D721Med (cell line): Measurements from ENCODE around the gene RPP25L.

Experiments used
- DNase-seq: peaks from one replicate; pipeline ENCODE4 v3.0.0; 2011; ENCODE audit warnings: low spot score; ENCODE audit not compliant: insufficient read length
- FAIRE-seq: peaks from 2 replicates; lab custom pipeline; 2011; peaks lifted over from hg19 to GRCh38; lab: Jason Lieb, UNC
- CTCF ChIP-seq: IDR thresholded peaks from 2 replicates; pipeline ENCODE4 v1.5.1; 2012; ENCODE audit warnings: mild to moderate bottlenecking, control low read depth; ENCODE audit not compliant: insufficient read depth; ENCODE audit errors: missing control alignments

The RPP25L gene

GRCh38 chr9:34653151-34654072 is 41.5 kb upstream of the RPP25L start:
- FAIRE-seq (no peak), DNase-seq (no peak)
- TF ChIP-seq CTCF, result no peak

DNA sequence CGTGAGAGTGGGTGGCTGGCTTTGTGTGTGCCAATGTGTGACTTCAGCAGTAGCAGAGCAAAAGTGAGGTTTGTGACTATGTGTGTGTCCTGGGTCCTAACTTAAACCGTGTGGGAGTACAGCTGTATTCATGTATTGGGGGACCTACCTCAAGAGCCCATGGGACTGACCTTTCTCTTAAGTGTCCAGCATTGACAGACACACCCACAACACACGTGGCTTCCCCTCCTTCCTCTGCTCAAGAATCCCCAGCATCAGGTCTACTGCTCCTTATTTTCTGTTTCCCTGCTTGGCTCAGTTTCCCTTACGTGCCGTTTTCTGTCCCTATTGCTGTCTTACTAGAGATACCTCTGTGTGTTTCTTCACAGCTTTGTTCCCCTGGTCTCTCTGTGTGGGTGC is 40.7 kb upstream of the RPP25L start:
- no peak for FAIRE-seq
- no peak for DNase-seq

GRCh38 chr9:34651876-34652601 is 40.1 kb upstream of the RPP25L start, which contains the start of gene IL11RA:
IL11RA (plus strand) TSS chr9:34652185; CDS start chr9:34655218, 3,033 bp downstream.
- no peak for TF ChIP-seq CTCF
- DNase-seq (no peak), FAIRE-seq (no peak)

More for the DNA sequence above, 40.7 kb upstream of the RPP25L start:
- TF ChIP-seq CTCF, result no peak

DNA sequence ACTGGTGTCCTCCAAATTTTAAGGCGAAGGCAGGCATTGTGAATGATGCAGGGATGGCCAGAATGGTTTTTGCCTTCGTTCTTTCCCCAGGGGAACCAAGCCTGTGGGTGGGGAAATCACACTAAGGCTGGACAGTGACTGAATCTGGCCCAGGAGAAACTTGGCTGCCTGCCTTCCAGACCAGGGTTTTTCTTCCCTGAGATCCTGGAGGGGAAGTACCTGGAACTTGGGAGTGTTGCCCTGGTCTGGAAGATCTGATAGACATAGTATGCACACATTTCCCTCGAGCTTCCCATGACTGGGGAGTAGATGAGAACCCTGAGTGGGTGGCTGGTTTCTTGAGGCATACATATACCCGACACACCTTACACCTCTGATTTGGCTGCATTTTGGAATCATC is 39.4 kb upstream of the RPP25L start:
- no peak for DNase-seq
- no peak for FAIRE-seq
- no peak for TF ChIP-seq CTCF

GRCh38 chr9:34650816-34651215 is 38.9 kb upstream of the RPP25L start:
- no peak for FAIRE-seq
- no peak for TF ChIP-seq CTCF
- DNase-seq, result no peak

- TF ChIP-seq CTCF, result no peak
Observed at GRCh38 chr9:34648673-34649072, 36.8 kb upstream of the RPP25L start.

More at GRCh38 chr9:34648673-34649072, 36.8 kb upstream of the RPP25L start:
- DNase-seq (no peak), FAIRE-seq (no peak)
